Panc1 (cell line): ENCODE measurements around the gene GLB1L. TPM values are rescaled to one million over a fixed set of nuclear protein-coding genes. Genes with fewer than 3 reads are reported as not detected.

Source experiments
- ATAC-seq: fragments of 200-7000 bp; cut with Tn5 transposase; 2 replicates; pipeline ENCODE4 v1.9.1; 2020; ENCODE audit warnings: mild to moderate bottlenecking, moderate library complexity
- BruUV-seq: library from RNA; stranded (reverse); fragments of 400-500 nt; replicated peaks from 2 replicates; lab custom pipeline; 2021; lab: Mats Ljungman, UMichigan
- CTCF ChIA-PET: fragments of 300-600 bp; sonication (Branson Sonifier 250); formaldehyde crosslinking; loops from one replicate; lab custom pipeline; 2022; ENCODE audit warnings: antibody characterized with exemption; lab: Charles Lee
- POLR2A ChIA-PET: fragments of 300-600 bp; sonication (Branson Sonifier 250); formaldehyde crosslinking; loops from one replicate; lab custom pipeline; 2022; ENCODE audit warnings: antibody characterized with exemption; lab: Charles Lee
- DNase-seq: peaks from one replicate; pipeline ENCODE4 v3.0.0-alpha.2; 2010; ENCODE audit warnings: low read depth, low spot score
- H3K27ac ChIP-seq: 2 replicates; pipeline ENCODE4 v1.5.1; 2011; ENCODE audit warnings: mild to moderate bottlenecking, low read length, inconsistent platforms
- H3K27me3 ChIP-seq: fragments of 200-500 bp; sonication (Bioruptor generic); 2 replicates; pipeline ENCODE4 v1.6.0; 2014; ENCODE audit warnings: low read length, inconsistent platforms; ENCODE audit not compliant: control insufficient read depth, insufficient read depth
- H3K36me3 ChIP-seq: fragments of 200-500 bp; sonication (Bioruptor generic); 2 replicates; pipeline ENCODE4 v1.5.1; 2014; ENCODE audit warnings: inconsistent platforms, mild to moderate bottlenecking, low read length, moderate library complexity; ENCODE audit not compliant: control insufficient read depth, insufficient read depth
- H3K4me1 ChIP-seq: 2 replicates; pipeline ENCODE4 v1.5.1; 2011; ENCODE audit warnings: inconsistent platforms, mild to moderate bottlenecking, low read length, moderate library complexity; ENCODE audit not compliant: control insufficient read depth, insufficient read depth
- H3K4me3 ChIP-seq, 2 experiments: 2 replicates each; pipeline ENCODE4 v1.5.1; 2011 to 2012; ENCODE audit warnings: low read depth in 2 of 2, low read length in 2 of 2, mild to moderate bottlenecking in 2 of 2, inconsistent platforms in 1 of 2, moderate library complexity in 1 of 2
- H3K9me3 ChIP-seq: fragments of 200-500 bp; sonication (Bioruptor generic); 2 replicates; pipeline ENCODE4 v1.5.1; 2014; ENCODE audit warnings: low read depth, mild to moderate bottlenecking, inconsistent platforms, low read length, moderate library complexity; ENCODE audit not compliant: control insufficient read depth, insufficient read depth
- CTCF ChIP-seq: fragments of 450-650 bp; IDR thresholded peaks from 2 replicates; pipeline ENCODE4 v1.5.1; 2017; ENCODE audit warnings: mild to moderate bottlenecking
- POLR2AphosphoS5 ChIP-seq: IDR thresholded peaks from 2 replicates; pipeline ENCODE4 v1.6.1; 2012; ENCODE audit warnings: mild to moderate bottlenecking, low read depth, low read length, moderate library complexity
- REST ChIP-seq, 2 experiments: IDR thresholded peaks; 2 replicates each; pipeline ENCODE4 v1.6.1; 2011 to 2012; ENCODE audit warnings: low read depth in 2 of 2, control low read depth in 1 of 2, low read length in 1 of 2, mild to moderate bottlenecking in 1 of 2, moderate library complexity in 1 of 2; ENCODE audit not compliant: insufficient read depth in 1 of 2
- SIN3A ChIP-seq: IDR thresholded peaks from 2 replicates; pipeline ENCODE4 v1.6.1; 2012; ENCODE audit warnings: low read depth, mild to moderate bottlenecking, low read length, moderate library complexity, borderline replicate concordance; ENCODE audit not compliant: insufficient read depth
- TCF7L2 ChIP-seq: IDR thresholded peaks from 2 replicates; pipeline ENCODE4 v1.6.1; 2011; ENCODE audit warnings: mild to moderate bottlenecking, low read depth, low read length, inconsistent platforms
- in situ Hi-C: cut with HindIII; loops from 2 replicates; pipeline ENCODE4 v1.10.0; 2016; ENCODE audit warnings: low sequenced_read_pairs, low pct_unique_long_range_greater_than_20kb
- intact Hi-C: fragments of 100-400 bp; cut with micrococcal nuclease; formaldehyde crosslinking; loops from one replicate; pipeline ENCODE4 v1.10.0; 2022; ENCODE audit not compliant: unreplicated experiment
- total RNA-seq: library from RNA; stranded (reverse); gene quantifications from one replicate; pipeline ENCODE4 v1.2.1, GENCODE V29; 2021; ENCODE audit not compliant: unreplicated experiment

GLB1L gene
- total RNA-seq, 1 experiment from 2014 or later, result 8.1 TPM

DNA sequence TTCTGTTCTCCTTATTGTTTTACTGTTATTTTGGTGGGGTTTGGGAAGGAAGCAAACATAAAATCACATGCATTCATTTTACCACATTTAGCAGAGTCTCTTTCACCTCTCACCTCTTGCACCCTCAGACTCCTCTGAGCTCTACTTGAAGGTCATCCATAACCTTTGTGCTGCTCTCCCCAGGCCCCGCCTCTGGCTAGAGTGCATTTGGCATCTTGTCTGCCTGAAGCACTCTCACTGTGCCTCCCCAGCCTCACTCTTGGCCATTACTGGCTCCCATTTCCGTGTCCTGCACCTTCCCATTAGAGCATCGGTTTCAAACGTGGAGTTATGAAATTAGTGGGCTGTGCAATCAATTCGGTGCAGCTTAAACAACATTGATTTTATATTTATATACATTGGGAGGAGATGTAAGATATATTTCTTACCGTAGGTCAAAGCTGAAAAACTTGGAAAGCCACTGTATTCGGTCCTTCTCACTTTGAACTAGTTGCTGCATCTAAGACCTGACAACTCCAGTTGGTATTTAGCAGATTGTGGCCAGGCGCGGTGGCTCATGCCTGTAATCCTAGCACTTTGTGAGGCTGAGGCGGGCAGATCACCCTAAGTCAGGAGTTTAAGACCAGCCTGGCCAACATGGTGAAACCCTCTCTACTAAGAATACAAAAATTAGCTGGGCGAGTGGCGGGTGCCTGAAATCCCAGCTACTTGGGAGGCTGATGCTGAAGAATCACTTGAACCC is 45.6 kb downstream of the GLB1L start:
- CTCF ChIA-PET, result no interaction called here
- BruUV-seq, result no TSS peak
- ATAC-seq (no peak), DNase-seq (no peak)
- H3K27me3 ChIP-seq, result no peaks in the 10 kb centered on the region
- no peak overlapping the region for H3K27ac ChIP-seq
- no peak overlapping the region for H3K4me3 ChIP-seq
- H3K4me1 ChIP-seq, result no peaks in the 10 kb centered on the region
- no peaks in the 10 kb centered on the region for H3K36me3 ChIP-seq
- TF ChIP-seq POLR2AphosphoS5 (no peak), SIN3A (no peak), TCF7L2 (no peak), REST (IDR thresholded peaks at IDR 0.05; ENCODE audit: insufficient read depth in 1 of 2, low read depth in 2 of 2, low read length in 1 of 2) (no peak), CTCF (no peak)
- POLR2A ChIA-PET, result interaction anchor here (0.6 kb wide), 1 partner anchor 188 kb away, joined by 13 read pairs; the partner anchor contains the start of gene DNPEP
- intact Hi-C loops, result no loop called here
- in situ Hi-C loops, result no loop called here
- H3K9me3 ChIP-seq, result no peaks in the 10 kb centered on the region

GRCh38 chr2:219198974-219199373 is 46.3 kb downstream of the GLB1L start:
- CTCF ChIA-PET, result no interaction called here
- BruUV-seq, result no TSS peak
- H3K27ac ChIP-seq, result no peak overlapping the region
- no peaks in the 10 kb centered on the region for H3K27me3 ChIP-seq
- intact Hi-C loops (no loop called here), in situ Hi-C loops (no loop called here)
- DNase-seq, result no peak
- TF ChIP-seq CTCF (no peak), REST (IDR thresholded peaks at IDR 0.05; ENCODE audit: insufficient read depth in 1 of 2, low read depth in 2 of 2, low read length in 1 of 2) (no peak), TCF7L2 (no peak), POLR2AphosphoS5 (no peak), SIN3A (no peak)
- H3K4me1 ChIP-seq, result no peaks in the 10 kb centered on the region
- H3K4me3 ChIP-seq, result no peak overlapping the region
- H3K9me3 ChIP-seq, result no peaks in the 10 kb centered on the region
- no peaks in the 10 kb centered on the region for H3K36me3 ChIP-seq
- no peak for ATAC-seq
- POLR2A ChIA-PET, result interaction anchor here (0.6 kb wide), 1 partner anchor 189 kb away, joined by 13 read pairs; the partner anchor contains the start of gene DNPEP
